ENCODE measurements around the gene POMGNT2. TPM values are rescaled to one million over a fixed set of nuclear protein-coding genes. Genes with fewer than 3 reads are reported as not detected.

POMGNT2 gene
- total and polyA plus RNA-seq, 10 of the 15 experiments (the other 5 are each of a cell fraction or from before 2014, with no cell fraction given): 0.02 to 1.7 (median 0.17) TPM; not detected in 1

DNA sequence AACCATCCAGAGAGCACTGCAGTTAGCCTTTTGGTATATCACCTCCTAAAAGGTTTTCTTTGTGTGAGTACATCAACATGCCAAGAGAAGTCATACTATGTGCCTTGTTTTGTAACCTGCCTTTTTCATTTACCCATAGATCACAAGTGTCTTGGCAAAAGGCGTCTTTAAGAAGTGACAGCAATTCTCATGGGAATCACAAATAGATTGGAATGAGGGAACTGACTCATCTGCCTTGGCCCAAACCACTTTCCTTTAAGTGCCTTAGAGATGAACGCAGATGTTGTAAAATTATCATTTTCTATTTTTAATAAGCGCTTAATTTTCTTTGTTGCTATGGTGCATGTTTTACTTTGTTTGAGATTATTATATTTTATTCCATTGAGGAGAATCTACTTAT, 20.7 kb upstream of the POMGNT2 start:
- no peaks in the 10 kb centered on the region for H3K79me2 ChIP-seq (ENCODE audit: control insufficient read depth, insufficient read depth, low read length)
- WGBS (ENCODE audit: insufficient coverage, insufficient replicate concordance, low lambda C conversion rate, missing lambda C conversion rate): 65% methylated on average over 3 of the region's 3 CpGs
- H3K36me3 ChIP-seq (ENCODE audit: control insufficient read depth in 2 of 2, insufficient read depth in 2 of 2, low read length in 1 of 2): no peaks in the 10 kb centered on the region
- no peaks in the 10 kb centered on the region for H3K4me1 ChIP-seq (ENCODE audit: control insufficient read depth, insufficient read depth, low read length)
- H3K27ac ChIP-seq (ENCODE audit: control insufficient read depth, insufficient read depth): no peak overlapping the region
- ATAC-seq (no peak), FAIRE-seq (no peak), DNase-seq (ENCODE audit: low read depth, low spot score) (no peak)
- SMC1A ChIA-PET (ENCODE audit: uncharacterized antibody, unreplicated experiment): no interaction called here
- H2AFZ ChIP-seq (ENCODE audit: control insufficient read depth, low read depth, low read length): no peak overlapping the region
- no peaks in the 10 kb centered on the region for H4K20me1 ChIP-seq (ENCODE audit: control insufficient read depth, insufficient read depth)
- no TSS peak for BruUV-seq (replicated peaks)
- CTCF ChIA-PET: interaction anchor here (0.6 kb wide), 1 partner anchor 229 kb away, joined by 3 read pairs; no protein-coding TSS in a partner anchor
- in situ Hi-C loops (cut with MboI): no loop called here
- POLR2A ChIA-PET: no interaction called here
- RAD21 ChIA-PET (ENCODE audit: unreplicated experiment): no interaction called here
- intact Hi-C loops (cut with micrococcal nuclease; ENCODE audit: unreplicated experiment): no loop called here
- H3K9me3 ChIP-seq (replicated peaks; ENCODE audit: control insufficient read depth, insufficient read depth, low read length): no peaks in the 10 kb centered on the region; the same call in 1 of the 3 replicates
- H3K4me2 ChIP-seq (ENCODE audit: control insufficient read depth, insufficient read depth): no peak overlapping the region
- H3K27me3 ChIP-seq (replicated peaks in 1 of 2; ENCODE audit: control insufficient read depth in 2 of 2, insufficient read depth in 2 of 2, low read length in 1 of 2): peaks cover 0 to 2% of the 10 kb centered on the region in 2 experiments; a peak in 2 of 4 replicates
- H3K9ac ChIP-seq (ENCODE audit: control insufficient read depth, insufficient read depth, low read length): no peak overlapping the region
- H3K4me3 ChIP-seq: no peak overlapping the region
- no peak for TF ChIP-seq CBFB (IDR thresholded peaks at IDR 0.05; ENCODE audit: low read depth)
- TF ChIP-seq KDM1A (IDR thresholded peaks at IDR 0.05; ENCODE audit: borderline replicate concordance): no peak
- TF ChIP-seq ZNF274 (IDR thresholded peaks at IDR 0.05; ENCODE audit: insufficient read depth, insufficient read length): no peak

DNA sequence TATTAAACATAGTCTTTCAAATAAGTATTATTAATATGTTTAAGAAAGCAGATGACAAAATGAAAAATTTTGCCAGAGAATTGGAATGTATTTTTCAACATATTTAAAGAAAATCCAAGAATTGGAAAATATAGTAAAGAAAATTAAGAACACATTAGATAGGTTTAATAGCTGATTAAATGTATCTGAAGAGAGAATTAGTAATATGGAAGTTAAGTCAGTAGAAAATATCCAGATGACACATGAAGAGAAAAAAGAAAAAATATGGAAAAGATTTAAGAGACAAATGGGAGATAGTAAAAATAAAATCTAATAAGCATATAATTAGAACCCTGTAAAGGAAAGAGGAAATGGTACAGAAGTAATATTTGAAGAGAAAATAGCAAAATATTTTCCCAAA, 18.0 kb upstream of the POMGNT2 start:
- no peaks in the 10 kb centered on the region for H3K36me3 ChIP-seq (ENCODE audit: control insufficient read depth in 2 of 2, insufficient read depth in 2 of 2, low read length in 1 of 2)
- H3K9ac ChIP-seq (ENCODE audit: control insufficient read depth, insufficient read depth, low read length): no peak overlapping the region
- no peak for ATAC-seq
- H4K20me1 ChIP-seq (ENCODE audit: control insufficient read depth, insufficient read depth): no peaks in the 10 kb centered on the region
- peaks cover 0 to 2% of the 10 kb centered on the region in 2 experiments; a peak in 1 of 4 replicates for H3K27me3 ChIP-seq (replicated peaks in 1 of 2; ENCODE audit: control insufficient read depth in 2 of 2, insufficient read depth in 2 of 2, low read length in 1 of 2)
- H3K4me1 ChIP-seq (ENCODE audit: control insufficient read depth, insufficient read depth, low read length): no peaks in the 10 kb centered on the region
- H3K4me2 ChIP-seq (ENCODE audit: control insufficient read depth, insufficient read depth): no peak overlapping the region
- intact Hi-C loops (cut with micrococcal nuclease; ENCODE audit: unreplicated experiment) (no loop called here), in situ Hi-C loops (cut with MboI) (no loop called here)
- BruUV-seq (replicated peaks): no TSS peak
- ChIA-PET SMC1A (ENCODE audit: uncharacterized antibody, unreplicated experiment) (interaction anchor here (1.0 kb wide), 1 partner anchor 344 kb away, joined by 3 read pairs; no protein-coding TSS in a partner anchor), RAD21 (ENCODE audit: unreplicated experiment) (no interaction called here), POLR2A (no interaction called here), CTCF (no interaction called here)
- H3K9me3 ChIP-seq (replicated peaks; ENCODE audit: control insufficient read depth, insufficient read depth, low read length): no peaks in the 10 kb centered on the region; the same call in 1 of the 3 replicates
- no peak for DNase-seq (ENCODE audit: low read depth, low spot score)
- H3K79me2 ChIP-seq (ENCODE audit: control insufficient read depth, insufficient read depth, low read length): no peaks in the 10 kb centered on the region
- no peak overlapping the region for H3K4me3 ChIP-seq
- H3K27ac ChIP-seq (ENCODE audit: control insufficient read depth, insufficient read depth): no peak overlapping the region
- no peak for FAIRE-seq
- H2AFZ ChIP-seq (ENCODE audit: control insufficient read depth, low read depth, low read length): no peak overlapping the region
- TF ChIP-seq BCL11A (IDR thresholded peaks at IDR 0.05; ENCODE audit: low read depth, low read length) (no peak), MEF2A (IDR thresholded peaks at IDR 0.05; ENCODE audit: insufficient read depth, low read depth, low read length) (no peak), RUNX3 (IDR thresholded peaks at IDR 0.05; ENCODE audit: low read length) (no peak), SPI1 (IDR thresholded peaks at IDR 0.05; ENCODE audit: borderline replicate concordance, insufficient read depth, low read depth, low read length) (no peak), PKNOX1 (IDR thresholded peaks at IDR 0.05) (no peak), YBX1 (IDR thresholded peaks at IDR 0.05) (no peak), ATF7 (IDR thresholded peaks at IDR 0.05; ENCODE audit: low read depth) (no peak), SRF (IDR thresholded peaks at IDR 0.05; ENCODE audit: low read depth in 2 of 2, low read length in 2 of 2) (no peak), TCF12 (IDR thresholded peaks at IDR 0.05; ENCODE audit: low read depth, low read length) (no peak), TBL1XR1 (IDR thresholded peaks at IDR 0.05; ENCODE audit: low read depth, low read length) (no peak), SREBF2 (IDR thresholded peaks at IDR 0.05; ENCODE audit: low read length) (no peak)
- TF ChIP-seq, protein P1, sequence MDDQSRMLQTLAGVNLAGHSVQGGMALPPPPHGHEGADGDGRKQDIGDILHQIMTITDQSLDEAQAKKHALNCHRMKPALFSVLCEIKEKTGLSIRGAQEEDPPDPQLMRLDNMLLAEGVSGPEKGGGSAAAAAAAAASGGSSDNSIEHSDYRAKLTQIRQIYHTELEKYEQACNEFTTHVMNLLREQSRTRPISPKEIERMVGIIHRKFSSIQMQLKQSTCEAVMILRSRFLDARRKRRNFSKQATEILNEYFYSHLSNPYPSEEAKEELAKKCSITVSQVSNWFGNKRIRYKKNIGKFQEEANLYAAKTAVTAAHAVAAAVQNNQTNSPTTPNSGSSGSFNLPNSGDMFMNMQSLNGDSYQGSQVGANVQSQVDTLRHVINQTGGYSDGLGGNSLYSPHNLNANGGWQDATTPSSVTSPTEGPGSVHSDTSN (IDR thresholded peaks at IDR 0.05; ENCODE audit: insufficient replicate concordance, low read depth, low read length): no peak
- TF ChIP-seq, protein P2, sequence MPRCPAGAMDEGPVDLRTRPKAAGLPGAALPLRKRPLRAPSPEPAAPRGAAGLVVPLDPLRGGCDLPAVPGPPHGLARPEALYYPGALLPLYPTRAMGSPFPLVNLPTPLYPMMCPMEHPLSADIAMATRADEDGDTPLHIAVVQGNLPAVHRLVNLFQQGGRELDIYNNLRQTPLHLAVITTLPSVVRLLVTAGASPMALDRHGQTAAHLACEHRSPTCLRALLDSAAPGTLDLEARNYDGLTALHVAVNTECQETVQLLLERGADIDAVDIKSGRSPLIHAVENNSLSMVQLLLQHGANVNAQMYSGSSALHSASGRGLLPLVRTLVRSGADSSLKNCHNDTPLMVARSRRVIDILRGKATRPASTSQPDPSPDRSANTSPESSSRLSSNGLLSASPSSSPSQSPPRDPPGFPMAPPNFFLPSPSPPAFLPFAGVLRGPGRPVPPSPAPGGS (IDR thresholded peaks at IDR 0.05; ENCODE audit: borderline replicate concordance, insufficient read depth, low read depth, low read length, poor library complexity, severe bottlenecking): no peak
